Suppressor macrophage treated with lipopolysaccharide for 1 hour (primary cell): ENCODE results near the gene RCAN1.
"Not testable (repeated sequence)": the region's sequence is repeated elsewhere in the genome, so short reads cannot be mapped to it uniquely, and the experiment has no call there.

Source experiments
- DNase-seq, 3 donors: peaks; one replicate each; pipeline ENCODE4 v3.0.0-alpha.2; 2020 to 2022

Gene RCAN1

DNA sequence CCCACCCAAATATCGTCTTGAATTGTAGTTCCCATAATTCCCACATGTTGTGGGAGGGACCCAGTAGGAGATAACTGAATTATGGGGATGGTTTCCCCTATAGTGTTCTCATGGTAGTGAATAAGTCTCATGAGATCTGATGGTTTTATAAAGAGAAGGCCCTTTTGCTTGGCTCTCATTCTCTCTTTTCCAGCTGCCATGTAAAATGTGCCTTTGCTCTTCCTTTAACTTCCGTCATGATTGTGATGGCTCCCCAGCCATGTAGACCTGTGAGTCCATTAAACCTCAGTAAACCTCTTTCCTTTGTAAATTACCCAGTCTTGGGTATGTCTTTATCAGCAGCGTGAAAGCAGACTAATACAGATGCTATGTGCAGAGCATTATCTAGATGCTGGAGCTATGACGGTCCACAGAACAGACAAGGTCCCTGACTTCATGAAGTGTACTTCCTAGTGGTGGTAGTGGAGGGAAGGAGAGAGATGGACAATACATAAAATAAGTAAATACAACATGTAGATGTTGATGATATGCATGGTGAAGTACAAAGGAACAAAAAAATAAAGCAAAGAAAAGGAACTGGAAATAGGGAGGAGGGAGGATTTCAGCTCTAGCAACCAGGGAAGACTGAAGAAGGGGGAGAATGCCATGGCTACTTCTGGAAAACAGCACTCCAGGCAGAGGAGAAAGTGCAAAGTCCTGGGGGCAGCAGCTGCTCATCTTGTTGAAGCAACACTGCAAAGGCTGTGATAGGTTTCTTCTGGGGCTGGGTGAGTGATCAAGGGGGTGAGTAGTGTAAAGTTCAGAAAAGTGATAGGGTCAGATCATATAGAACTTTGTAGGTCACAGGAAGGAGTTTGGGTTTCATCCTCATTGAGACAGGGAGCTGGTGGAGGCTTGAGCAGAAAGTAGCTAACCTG is 6.8 kb upstream of the RCAN1 start:
- no peak for DNase-seq

DNA sequence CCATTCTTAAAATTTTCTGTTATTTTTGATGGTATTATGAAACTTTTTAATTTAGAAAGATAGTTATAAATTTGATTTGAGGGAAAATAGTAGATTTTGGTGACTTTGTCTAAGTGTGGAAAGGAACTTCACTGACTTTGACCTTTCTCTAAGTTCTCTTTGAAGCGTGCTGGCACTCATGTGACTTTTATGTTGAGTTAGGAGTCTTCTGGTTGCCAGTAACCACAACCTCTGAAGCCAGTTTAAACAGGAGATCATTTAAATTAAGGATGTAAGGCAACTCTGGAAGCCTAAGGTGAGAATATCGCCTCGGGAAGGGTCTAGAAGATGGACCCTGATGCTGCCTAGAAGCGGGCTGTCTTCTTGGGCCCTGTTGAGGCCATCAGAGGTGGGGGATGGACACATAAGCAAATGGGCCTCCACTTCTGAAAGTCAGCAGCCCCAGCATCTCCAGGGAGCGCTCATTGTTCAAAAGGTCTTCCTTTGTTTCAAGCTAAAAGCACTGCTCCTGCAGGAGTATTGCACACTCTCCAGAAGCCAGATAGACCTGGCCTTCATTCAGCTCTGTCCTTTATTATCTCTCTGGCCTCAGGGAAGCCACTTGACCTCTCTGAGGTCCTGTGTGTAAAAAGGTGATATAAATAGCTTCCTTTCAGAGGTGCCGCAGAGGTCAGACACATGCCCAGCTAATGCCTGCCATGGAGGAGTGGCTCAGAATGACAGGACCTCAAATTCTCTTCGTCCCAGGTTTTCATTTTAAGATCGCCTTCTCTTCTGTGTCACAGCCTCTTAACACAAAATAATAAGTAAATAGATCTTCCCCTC is 5.1 kb upstream of the RCAN1 start:
- no peak for DNase-seq

DNA sequence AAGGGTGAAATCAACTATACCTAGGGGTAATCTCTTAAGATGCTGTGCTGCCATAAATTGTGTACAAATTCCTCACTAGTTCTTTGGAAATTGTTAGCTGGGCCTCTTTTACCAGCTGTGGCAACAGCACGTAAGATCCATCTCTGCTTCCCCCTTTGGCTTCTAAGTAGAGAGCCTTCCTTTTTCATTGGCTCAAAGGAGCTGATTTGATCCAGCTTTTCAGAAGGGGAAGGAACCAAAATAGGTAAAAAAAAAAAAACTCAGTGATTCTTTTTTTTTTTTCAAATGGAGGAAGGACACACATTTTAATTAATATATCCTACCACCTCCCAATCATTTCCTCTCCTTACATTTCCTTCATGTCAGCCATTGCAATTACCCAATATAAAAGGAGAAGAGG is 4.0 kb upstream of the RCAN1 start:
- peak in 1 of 3 donors; percentile 27 for DNase-seq

DNA sequence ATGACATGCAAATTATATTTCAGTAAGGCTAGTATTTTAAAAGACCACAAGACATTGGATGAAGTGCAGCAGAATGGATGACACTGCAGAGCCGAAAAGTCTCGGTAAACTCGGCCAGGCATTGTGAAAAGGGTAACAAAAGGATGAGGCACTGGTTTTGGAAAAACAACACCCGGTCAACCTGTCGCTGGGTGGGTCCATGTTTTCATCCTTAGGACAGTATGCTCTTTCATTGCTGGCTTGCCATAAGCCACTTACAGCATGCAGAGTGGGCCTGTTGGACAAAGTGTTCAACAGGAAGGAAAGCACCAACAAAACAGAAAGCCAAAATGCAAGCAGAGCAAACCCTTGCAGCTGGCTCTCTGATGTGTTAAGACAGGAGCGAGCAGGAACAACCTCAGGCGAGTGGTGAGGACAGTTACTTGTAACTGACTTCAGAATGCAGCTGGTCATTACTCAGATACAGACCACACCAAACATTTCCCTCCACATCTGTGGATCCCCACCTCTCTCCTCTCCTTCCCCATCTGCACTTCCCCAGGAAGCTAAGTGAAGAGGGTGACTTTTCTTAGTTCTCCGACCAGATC is 2.9 kb upstream of the RCAN1 start:
- DNase-seq = peak; percentile 47 to 55 (median 47)

DNA sequence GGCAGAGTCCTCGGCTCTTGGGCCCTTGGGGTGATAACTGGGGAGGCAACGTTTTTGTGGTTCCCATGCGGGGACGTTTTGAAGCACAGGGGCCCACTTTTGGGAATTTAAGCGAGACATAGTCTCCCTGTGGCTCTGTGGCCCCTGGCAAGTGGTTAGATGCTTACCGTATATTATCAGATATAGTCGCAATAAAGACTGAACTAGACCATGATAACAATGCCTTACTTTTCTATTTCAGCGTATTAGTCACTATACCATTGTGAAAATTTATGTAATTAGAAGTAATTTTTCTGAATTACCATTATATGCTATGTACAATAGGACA is 538 bp upstream of the RCAN1 start:
- no peak for DNase-seq

DNA sequence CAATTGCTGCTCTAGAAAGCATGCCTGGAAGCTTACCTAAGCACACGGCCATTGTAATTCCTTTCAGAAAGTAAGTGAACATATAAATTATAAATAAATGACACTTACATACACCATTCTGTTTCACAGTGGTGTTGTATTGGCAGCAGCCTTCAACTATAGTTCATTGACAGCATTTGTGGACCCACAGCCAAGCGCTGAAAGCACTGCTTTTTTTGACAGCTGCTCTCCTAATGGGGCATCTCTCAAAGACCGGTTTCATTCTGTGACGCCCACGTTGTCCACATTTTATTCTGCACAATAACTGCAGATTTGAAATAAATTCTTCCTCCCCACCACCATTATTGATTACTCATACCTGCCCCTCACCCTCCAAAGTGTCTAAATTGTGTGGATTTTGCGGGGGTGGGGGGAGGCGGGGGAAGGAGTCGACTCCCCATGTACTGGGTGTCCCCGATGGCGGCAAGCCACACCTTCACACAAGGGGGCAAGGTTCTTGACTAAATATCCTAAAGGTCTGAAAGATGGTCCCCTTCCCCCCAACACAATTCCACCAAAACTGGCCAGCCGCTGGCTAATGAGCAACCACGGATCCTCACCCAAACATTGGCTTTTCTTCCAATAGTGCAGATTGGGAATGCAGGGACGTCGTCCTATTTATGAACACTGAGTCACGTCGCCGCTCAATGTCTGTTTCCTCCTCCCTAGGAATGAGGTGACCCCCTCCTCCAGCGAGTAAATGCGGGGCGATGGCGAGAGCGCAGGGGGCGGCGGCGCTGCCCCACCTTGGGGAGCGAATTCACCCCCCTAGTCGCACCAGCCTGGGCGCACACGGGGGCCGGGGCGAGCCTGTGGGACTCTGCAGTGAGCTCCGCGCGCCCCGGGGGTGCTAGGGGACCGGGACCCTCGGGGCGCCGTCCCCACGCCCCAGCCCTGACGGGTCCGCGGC is 960 bp downstream of the RCAN1 start:
- peak; percentile 27 to 35 (median 31) for DNase-seq

DNA sequence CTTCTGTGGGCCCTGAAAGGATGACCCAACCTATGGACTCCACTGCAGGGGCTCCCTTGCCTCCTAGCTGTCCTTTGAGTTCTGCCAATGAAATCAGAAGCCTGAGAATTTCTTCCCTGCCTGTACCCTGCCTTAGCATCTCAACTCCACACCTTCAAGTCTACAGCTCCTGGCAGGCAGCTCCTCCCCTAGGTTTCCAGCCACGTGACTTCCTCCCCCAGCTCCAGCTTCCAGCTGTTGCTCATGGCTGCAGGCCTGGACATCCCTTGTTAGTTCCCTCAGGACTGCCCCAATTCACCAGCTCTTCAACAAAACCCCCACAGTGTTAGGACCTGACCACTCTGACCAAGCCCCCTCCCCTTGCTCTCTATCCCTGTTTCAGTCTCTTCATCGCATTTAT is 2.4 kb downstream of the RCAN1 start:
- DNase-seq = peak in 1 of 3 donors; percentile 29

DNA sequence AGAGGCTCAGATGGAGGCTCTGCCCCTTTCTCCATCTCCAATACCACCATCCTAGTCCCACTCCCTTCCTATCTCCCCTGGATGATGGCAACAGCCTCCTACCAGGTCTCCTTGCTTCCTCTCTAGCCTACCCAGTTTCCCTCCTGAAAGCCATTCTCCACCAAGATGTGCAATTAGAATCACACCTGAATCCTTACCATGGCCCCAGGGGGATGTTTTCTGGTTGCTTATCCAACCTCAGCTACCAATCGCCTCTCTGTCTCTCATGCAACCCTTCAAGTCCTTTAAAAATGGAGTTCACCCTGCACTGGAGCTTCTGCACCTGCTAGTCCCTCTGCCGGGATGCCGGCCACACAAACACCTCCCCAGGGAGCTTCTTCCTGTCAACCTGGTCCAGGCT is 2.9 kb downstream of the RCAN1 start:
- no peak for DNase-seq

DNA sequence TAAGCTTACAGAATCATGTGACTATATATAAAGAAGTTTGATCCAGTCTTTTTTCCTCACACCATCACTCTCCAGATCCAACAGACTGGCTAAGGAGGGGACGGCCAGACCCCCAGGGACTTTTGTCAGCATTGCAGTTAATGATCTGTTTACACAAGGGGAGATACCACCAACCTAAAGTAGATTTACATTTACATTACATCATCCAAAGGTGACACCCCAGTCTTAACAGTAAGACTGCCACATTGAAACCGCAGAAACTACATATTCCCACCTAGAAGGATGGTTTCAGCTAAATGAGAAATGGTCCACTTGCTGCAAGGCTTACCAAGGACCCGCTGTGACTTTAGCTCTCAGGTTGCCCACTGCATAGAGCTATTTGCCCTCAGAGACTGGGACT is 3.4 kb downstream of the RCAN1 start:
- DNase-seq = no peak

DNA sequence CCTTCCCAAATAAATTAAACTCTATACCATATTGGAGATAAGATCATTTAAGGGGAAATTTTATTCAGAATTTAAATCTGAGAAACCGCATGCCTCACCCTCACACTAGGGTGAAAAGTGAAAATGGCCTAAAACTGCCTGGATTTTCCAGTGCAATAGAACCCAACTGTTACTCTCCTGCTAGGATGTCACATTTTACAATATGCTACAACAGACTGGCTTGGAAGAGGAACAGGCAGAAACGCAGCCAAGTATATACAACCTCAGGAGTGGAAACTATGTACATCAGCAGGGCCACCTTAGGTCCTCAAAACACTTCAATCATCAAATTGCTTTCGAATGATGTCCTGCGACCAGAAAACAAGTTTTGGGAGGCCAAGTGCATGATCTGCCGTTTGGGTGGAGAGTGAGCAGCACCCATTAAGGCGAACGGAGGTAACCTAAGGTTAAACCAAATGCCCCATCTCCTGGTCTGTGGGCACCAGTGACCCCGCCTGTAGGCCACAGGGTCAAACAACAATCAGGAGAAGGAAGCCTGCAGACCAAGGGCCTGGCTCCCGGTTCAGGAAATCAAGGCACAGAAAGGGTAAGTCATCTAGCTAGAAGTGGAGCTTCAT is 4.9 kb downstream of the RCAN1 start:
- no peak for DNase-seq

DNA sequence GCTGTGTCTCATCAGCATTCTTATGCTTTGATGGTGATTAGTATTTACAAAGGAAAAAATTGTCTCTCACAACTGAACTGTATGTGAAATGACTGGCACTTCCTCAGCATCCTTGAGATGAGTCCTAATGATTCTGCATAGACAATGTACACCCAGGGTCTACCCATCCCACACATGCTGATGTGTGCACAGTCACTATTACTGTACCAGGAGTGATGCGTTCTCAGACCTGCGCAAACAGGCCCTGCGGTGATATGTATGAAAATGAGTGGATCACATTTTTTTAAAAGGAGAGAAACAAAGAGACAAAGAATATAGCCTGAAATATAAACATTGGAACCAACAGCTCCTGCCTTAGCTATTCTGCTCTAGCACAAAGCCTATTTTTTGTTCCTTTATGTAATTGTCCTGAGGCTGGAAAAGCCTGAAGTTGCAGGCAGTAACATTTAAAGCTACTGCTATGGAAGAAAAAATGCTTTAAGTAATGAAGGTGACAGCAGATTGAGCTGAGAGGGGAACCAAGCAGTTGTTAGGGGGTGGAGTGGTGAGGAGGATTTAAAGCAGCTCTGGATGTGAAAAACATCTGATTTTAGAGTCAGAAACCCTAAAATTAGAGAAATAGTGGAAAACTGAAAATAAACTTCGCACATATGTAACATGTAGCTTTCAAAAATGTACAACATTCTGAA is 5.5 kb downstream of the RCAN1 start:
- DNase-seq = no peak

DNA sequence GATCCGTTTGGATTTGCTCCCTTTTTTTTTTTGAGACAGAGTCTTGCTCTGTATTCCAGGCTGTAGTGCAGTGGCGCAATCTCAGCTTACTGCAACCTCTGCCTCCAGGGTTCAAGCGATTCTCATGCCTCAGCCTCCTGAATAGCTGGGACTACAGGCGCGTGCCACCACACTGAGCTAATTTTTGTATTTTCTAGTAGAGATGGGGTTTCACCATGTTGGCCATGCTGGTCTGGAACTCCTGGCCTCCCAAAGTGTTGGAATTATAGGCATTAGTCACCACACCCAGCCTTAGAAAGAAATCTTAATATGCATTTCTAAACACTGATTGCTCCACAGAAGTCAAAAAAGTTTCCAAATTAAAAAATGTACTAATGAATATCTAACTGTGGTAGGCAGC is 7.5 kb downstream of the RCAN1 start:
- not testable (repeated sequence) for DNase-seq

DNA sequence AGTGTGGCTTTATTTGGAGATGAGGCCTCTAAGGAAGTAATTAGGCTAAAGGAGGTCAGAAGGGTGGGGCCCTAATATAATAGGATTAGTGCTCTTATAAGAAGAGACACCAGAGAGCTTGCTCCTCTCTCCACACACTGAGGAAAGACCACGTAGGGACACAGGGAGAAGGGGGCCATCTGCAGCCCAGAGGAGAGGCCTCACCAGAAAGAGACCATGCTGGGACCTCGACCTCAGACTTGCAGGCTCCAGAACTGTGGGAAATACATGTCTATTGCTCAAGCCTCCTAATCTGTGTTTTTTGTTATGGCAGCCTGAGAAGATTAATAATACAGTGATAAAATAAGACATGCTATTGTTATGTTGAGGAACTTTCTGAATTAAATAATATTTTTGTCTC is 8.3 kb downstream of the RCAN1 start:
- no peak for DNase-seq

DNA sequence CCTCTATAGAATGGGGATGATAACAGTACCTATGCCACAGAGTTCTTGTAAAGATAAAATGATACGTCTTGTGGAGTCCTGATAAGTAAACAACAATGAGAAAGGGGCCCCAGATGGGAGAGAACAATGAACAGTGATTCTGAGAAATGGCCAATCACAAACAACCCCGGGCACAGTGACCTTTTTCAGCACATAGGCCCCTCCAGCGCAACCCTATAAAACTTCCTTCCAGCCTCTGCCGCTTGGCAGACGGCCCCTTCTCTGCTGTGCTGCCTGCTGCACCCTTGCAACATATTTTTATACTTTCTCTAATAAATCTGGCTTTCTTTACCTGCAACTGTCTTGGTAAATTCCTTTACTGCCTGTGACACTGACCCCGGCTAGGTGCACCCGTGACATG is 8.9 kb downstream of the RCAN1 start:
- DNase-seq = no peak

DNA sequence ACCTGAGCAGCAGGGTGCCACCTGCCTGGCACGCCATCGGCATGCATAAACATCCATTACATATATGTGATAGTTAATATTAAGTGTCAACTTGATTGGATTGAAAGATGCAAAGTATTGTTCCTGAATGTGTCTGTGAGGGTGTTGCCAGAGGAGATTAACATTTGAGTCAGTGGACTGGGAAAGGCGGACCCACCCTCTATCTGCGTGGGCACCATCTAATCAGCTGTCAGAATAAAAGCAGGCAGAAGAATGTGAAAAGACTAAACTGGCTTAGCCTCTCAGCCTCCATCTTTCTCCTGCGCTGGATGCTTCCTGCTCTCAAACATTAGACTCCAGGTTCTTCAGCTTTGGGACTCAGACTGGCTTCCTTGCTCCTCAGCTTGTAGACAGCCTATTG is 10.0 kb downstream of the RCAN1 start:
- not testable (repeated sequence) for DNase-seq

DNA sequence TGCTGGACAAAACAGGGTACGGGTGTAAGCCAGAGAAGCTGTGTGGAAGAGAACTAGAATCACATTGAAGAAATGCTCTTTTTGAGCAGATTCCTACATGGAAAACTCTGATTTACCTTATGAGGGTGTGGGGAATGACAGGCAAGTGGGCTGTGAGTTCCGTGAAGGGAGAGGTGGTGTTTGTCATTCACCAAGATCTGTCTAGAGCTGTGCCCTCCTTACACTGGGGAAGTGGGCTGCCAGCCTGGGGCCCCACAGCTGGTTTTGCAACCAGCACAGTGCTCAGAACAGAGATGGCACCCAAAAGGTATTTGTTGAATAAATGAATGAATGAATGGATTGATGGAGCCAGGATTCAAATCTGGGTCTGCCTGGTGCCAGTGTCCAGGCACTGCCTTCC is 10.4 kb downstream of the RCAN1 start:
- no peak for DNase-seq

DNA sequence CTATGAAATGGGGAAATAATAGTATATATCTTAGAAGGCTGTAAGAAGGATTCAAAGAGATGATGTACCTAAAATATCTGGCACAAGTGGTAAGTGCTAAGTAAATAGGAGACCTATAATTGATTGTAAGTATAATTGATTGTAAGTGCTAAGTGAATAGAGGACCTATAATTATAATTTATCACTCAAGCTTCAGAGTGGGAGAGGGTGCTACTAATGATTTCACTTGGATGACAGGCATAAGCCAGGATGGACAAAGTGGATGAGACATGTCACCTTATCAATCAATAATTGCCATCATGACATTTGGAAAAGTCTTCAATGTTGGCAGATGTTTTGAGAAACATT is 11.2 kb downstream of the RCAN1 start:
- DNase-seq = no peak

DNA sequence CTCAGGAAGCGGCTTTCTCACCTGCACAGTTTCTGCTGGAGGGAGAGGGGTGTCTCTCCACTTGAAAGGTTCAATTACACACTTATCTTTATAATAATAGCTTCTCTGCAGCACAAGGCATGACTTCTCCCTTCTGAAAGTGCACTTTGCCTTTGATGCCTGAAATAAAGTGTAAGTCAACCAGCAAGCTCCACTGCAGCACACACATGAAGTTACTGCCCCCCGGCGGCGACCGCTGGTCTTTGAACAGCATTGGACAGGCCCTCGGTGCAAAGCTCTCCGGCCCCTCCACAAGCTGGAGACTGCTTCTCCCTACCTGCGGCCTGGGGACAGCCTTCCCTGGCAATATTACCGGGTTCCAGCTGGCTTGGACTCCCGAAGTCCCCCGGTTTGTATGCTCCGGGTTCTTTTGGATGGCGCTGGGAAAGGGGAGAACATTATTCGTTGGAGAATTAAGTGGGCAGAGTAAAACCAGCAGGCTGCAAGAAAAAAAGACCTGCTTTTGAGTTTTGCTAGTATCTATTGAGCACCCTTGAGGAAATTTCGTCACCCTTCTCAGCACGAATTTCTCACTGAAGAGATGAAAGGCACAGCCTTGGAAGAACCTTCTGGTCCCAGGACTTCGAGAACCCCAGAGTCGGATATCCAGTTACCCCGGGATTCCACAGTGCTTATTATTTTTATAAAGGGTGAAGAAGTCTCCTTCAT is 11.8 kb downstream of the RCAN1 start:
- peak; percentile 66 to 86 (median 78) for DNase-seq

DNA sequence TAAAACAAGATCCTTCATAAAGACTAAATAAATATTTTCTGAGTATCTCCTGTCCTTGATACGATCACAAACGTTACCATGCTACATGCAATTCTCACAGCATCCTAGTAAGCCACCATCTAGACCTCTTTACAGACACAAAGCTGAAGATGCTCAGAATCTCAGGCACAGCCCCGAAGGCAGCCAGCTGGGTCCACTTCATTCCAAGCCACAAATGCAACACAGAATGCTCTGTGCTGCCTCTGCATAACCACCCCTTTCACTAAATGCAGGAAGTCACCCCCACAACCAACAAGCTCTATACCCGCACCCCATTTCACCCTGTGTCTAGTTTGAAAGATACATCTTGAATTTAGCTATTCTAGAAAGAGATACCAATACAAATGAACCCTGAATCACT is 12.9 kb downstream of the RCAN1 start:
- no peak for DNase-seq

DNA sequence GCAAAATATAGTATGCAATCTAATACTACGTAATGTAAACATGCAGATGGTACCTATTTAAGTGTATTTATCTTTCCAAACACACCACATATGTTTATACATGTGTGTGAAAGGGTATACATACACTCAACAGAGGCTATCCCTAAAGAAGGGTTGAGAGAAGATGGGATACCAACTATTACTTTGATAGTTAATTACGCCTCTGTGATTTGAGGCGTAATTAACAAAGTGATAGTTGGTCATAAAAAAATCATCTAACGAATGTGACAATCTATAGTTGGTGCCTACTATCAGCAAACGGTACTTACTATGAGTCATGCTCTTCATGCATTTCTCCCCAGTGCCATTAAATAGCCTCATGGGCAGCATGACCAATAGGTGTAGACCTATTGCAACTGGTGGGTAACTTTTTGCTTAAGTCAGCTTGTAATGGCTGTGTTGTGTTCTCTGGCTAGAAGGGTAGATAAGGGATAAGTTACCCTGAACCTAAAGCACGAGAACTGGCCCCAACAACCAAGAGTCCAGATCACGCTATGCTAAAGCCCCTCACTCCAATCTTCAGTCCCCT is 15.3 kb downstream of the RCAN1 start:
- DNase-seq = no peak
